ENCODE measurements around the gene KPNA3. TPM values are rescaled to one million over a fixed set of nuclear protein-coding genes. Genes with fewer than 3 reads are reported as not detected.

KPNA3 gene
- total RNA-seq, 1 donor from 2014 or later: 32.2 TPM

GRCh38 chr13:49667773-49668172, 124.7 kb downstream of the KPNA3 start:
- no peaks in the 10 kb centered on the region for H3K36me3 ChIP-seq (ENCODE audit: control insufficient read depth, insufficient read depth, low read length)
- H3K4me3 ChIP-seq (ENCODE audit: low read depth, low read length): no peak overlapping the region
- no peak for TF ChIP-seq CTCF (IDR thresholded peaks at IDR 0.05; ENCODE audit: insufficient read depth, low read length, poor library complexity, severe bottlenecking)
- no peaks in the 10 kb centered on the region for H3K27me3 ChIP-seq (ENCODE audit: control insufficient read depth, insufficient read depth, low read length)
- no peak for DNase-seq (ENCODE audit: low read depth)

GRCh38 chr13:49664606-49665005, 127.9 kb downstream of the KPNA3 start:
- H3K36me3 ChIP-seq (ENCODE audit: control insufficient read depth, insufficient read depth, low read length): peaks cover 1% of the 10 kb centered on the region
- DNase-seq (ENCODE audit: low read depth): no peak
- no peak overlapping the region for H3K4me3 ChIP-seq (ENCODE audit: low read depth, low read length)
- H3K27me3 ChIP-seq (ENCODE audit: control insufficient read depth, insufficient read depth, low read length): no peaks in the 10 kb centered on the region
- TF ChIP-seq CTCF (IDR thresholded peaks at IDR 0.05; ENCODE audit: insufficient read depth, low read length, poor library complexity, severe bottlenecking): no peak

- H3K4me3 ChIP-seq (ENCODE audit: low read depth, low read length): no peak overlapping the region
- no peak for TF ChIP-seq CTCF (IDR thresholded peaks at IDR 0.05; ENCODE audit: insufficient read depth, low read length, poor library complexity, severe bottlenecking)
- DNase-seq (ENCODE audit: low read depth): no peak
- H3K36me3 ChIP-seq (ENCODE audit: control insufficient read depth, insufficient read depth, low read length): peaks cover 1% of the 10 kb centered on the region
- H3K27me3 ChIP-seq (ENCODE audit: control insufficient read depth, insufficient read depth, low read length): no peaks in the 10 kb centered on the region
These were observed 135.2 kb downstream of the KPNA3 start for GRCh38 chr13:49657241-49657641.

GRCh38 chr13:49655906-49656305, 136.6 kb downstream of the KPNA3 start:
- Histone ChIP-seq H3K27me3 (ENCODE audit: control insufficient read depth, insufficient read depth, low read length) (no peaks in the 10 kb centered on the region), H3K36me3 (ENCODE audit: control insufficient read depth, insufficient read depth, low read length) (no peaks in the 10 kb centered on the region), H3K4me3 (ENCODE audit: low read depth, low read length) (no peak overlapping the region)
- DNase-seq (ENCODE audit: low read depth): no peak
- no peak for TF ChIP-seq CTCF (IDR thresholded peaks at IDR 0.05; ENCODE audit: insufficient read depth, low read length, poor library complexity, severe bottlenecking)

GRCh38 chr13:49654011-49654410, 138.5 kb downstream of the KPNA3 start:
- DNase-seq (ENCODE audit: low read depth): no peak
- no peak for TF ChIP-seq CTCF (IDR thresholded peaks at IDR 0.05; ENCODE audit: insufficient read depth, low read length, poor library complexity, severe bottlenecking)
- H3K36me3 ChIP-seq (ENCODE audit: control insufficient read depth, insufficient read depth, low read length): no peaks in the 10 kb centered on the region
- H3K27me3 ChIP-seq (ENCODE audit: control insufficient read depth, insufficient read depth, low read length): no peaks in the 10 kb centered on the region
- no peak overlapping the region for H3K4me3 ChIP-seq (ENCODE audit: low read depth, low read length)

- Histone ChIP-seq H3K27me3 (ENCODE audit: control insufficient read depth, insufficient read depth, low read length) (no peaks in the 10 kb centered on the region), H3K4me3 (ENCODE audit: low read depth, low read length) (no peak overlapping the region), H3K36me3 (ENCODE audit: control insufficient read depth, insufficient read depth, low read length) (no peaks in the 10 kb centered on the region)
- TF ChIP-seq CTCF (IDR thresholded peaks at IDR 0.05; ENCODE audit: insufficient read depth, low read length, poor library complexity, severe bottlenecking): no peak
- no peak for DNase-seq (ENCODE audit: low read depth)
These were observed 139.0 kb downstream of the KPNA3 start for GRCh38 chr13:49653478-49653877.

Measured in kidney epithelial cell (primary cell).